Cardiac muscle cell (in vitro differentiated cells and primary cell): ENCODE measurements around the gene CYTH4. TPM values are rescaled to one million over a fixed set of nuclear protein-coding genes. Genes with fewer than 3 reads are reported as not detected.

Source experiments
- DNase-seq, 2 donors: peaks; one replicate each; pipeline versions ENCODE4 v3.0.0 to v3.0.0-alpha.2; 2010 to 2017; ENCODE audit warnings: low read depth in 1 of 2, low spot score in 1 of 2
- H3K27ac ChIP-seq: fragments of 200-600 bp; sonication (generic); 2 replicates; pipeline ENCODE4 v1.5.1; 2016
- H3K27me3 ChIP-seq: fragments of 200-600 bp; sonication (generic); 2 replicates; pipeline ENCODE4 v1.6.0; 2016; ENCODE audit warnings: control low read depth
- H3K36me3 ChIP-seq: fragments of 200-600 bp; sonication (generic); 2 replicates; pipeline ENCODE4 v1.5.1; 2016; ENCODE audit warnings: control low read depth
- H3K4me1 ChIP-seq: fragments of 200-600 bp; sonication (generic); 2 replicates; pipeline ENCODE4 v1.8.1; 2017; ENCODE audit warnings: low read depth, mild to moderate bottlenecking, mixed run types
- H3K4me3 ChIP-seq: fragments of 200-600 bp; sonication (generic); 2 replicates; pipeline ENCODE4 v1.5.1; 2016; ENCODE audit warnings: mild to moderate bottlenecking
- H3K9me3 ChIP-seq: fragments of 200-600 bp; sonication (generic); 2 replicates; pipeline ENCODE4 v1.5.1; 2017; ENCODE audit warnings: low read depth, mild to moderate bottlenecking, control low read depth
- CTCF ChIP-seq: IDR thresholded peaks from 2 replicates; pipeline ENCODE4 v1.5.1; 2012; ENCODE audit warnings: low read depth, mild to moderate bottlenecking, low read length
- polyA plus RNA-seq: library from polyadenylated mRNA; unstranded; fragments of >200 nt; fragmentation: Nextera tagmentation; extraction: Ambion mirVana; gene quantifications from 2 replicates; pipeline ENCODE4 v1.2.1, GENCODE V29; 2016
- total RNA-seq: library from RNA; depleted of rRNA; stranded (reverse); fragments of >200 nt; gene quantifications from 2 replicates; pipeline ENCODE4 v1.2.3, GENCODE V29; 2016

The CYTH4 gene
- total and polyA plus RNA-seq, 2 experiments from 2014 or later, result not detected

GRCh38 chr22:37275622-37276021, 6.7 kb upstream of the CYTH4 start:
- Histone ChIP-seq H3K9me3 (no peaks in the 10 kb centered on the region), H3K27ac (no peak overlapping the region), H3K4me3 (no peak overlapping the region), H3K36me3 (no peaks in the 10 kb centered on the region), H3K27me3 (no peaks in the 10 kb centered on the region), H3K4me1 (no peaks in the 10 kb centered on the region)
- no peak for TF ChIP-seq CTCF
- no peak for DNase-seq

DNA sequence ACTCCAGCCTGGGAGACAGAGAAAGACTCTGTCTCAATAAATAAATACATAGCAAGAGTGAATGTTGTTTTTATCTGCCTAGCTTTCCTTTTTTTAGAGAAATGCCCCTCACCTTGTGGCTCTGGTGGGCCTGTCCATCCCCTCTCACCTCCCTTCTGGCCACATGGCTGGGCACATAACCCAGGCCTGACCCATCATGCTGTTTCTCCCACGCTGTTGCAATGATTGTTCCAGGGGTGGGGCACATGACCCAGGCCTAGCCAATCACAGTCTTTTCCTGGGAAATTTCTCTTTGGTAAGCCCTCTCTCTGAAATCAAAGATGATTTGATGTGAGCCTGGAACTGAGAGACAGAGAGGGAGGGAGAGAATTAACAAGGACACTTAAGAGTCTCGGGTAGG, 5.5 kb upstream of the CYTH4 start:
- Histone ChIP-seq H3K4me3 (no peak overlapping the region), H3K27ac (no peak overlapping the region), H3K36me3 (no peaks in the 10 kb centered on the region), H3K4me1 (no peaks in the 10 kb centered on the region), H3K27me3 (no peaks in the 10 kb centered on the region), H3K9me3 (no peaks in the 10 kb centered on the region)
- DNase-seq, result peak in 1 of 2 donors; percentile 41
- TF ChIP-seq CTCF, result no peak

DNA sequence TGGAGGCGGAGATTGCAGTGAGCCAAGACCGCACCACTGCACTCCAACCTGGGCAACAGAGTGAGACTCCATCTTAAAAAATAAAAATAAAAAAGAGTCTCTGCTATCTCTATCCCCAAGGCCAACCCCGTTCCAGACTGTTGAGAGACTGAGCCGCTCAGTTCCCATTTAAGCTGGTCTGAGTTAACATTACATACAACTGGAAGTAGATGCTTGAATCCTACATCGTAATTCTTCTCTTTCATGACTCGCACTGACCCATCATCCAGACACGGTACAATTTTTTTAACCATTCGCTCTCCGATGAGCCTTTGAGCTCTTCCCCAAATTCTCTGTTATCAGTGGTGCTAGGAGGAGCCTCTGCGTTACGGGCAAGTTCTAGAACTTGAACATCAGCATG, 4.9 kb upstream of the CYTH4 start:
- H3K4me1 ChIP-seq, result no peaks in the 10 kb centered on the region
- no peak overlapping the region for H3K4me3 ChIP-seq
- no peak for TF ChIP-seq CTCF
- H3K9me3 ChIP-seq, result no peaks in the 10 kb centered on the region
- no peaks in the 10 kb centered on the region for H3K27me3 ChIP-seq
- DNase-seq, result no peak
- no peaks in the 10 kb centered on the region for H3K36me3 ChIP-seq
- H3K27ac ChIP-seq, result no peak overlapping the region

DNA sequence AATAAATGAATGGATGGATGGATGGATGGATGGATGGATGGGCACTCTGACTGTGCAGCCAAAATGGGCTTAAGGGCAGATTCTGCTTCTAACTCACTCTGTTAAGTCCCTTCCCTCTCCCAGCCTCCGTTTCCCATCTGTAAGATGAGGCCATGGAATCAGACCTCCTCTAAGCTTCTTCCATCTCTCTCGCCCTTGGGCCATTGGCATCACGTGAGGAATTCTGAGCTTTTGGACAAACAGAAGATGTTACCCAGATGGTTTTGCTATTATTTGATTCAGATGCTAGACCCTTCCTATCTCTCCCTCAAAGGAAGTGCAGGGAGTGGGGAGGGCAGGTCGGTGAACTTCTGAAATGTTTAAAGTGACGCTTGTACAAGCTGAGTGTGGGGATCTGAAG, 4.0 kb upstream of the CYTH4 start:
- Histone ChIP-seq H3K27ac (no peak overlapping the region), H3K4me3 (no peak overlapping the region), H3K4me1 (no peaks in the 10 kb centered on the region), H3K9me3 (no peaks in the 10 kb centered on the region), H3K36me3 (no peaks in the 10 kb centered on the region), H3K27me3 (no peaks in the 10 kb centered on the region)
- DNase-seq, result no peak
- TF ChIP-seq CTCF, result no peak

- H3K27ac ChIP-seq, result no peak overlapping the region
- TF ChIP-seq CTCF, result no peak
- H3K27me3 ChIP-seq, result no peaks in the 10 kb centered on the region
- H3K4me1 ChIP-seq, result peaks cover 11% of the 10 kb centered on the region
- no peaks in the 10 kb centered on the region for H3K9me3 ChIP-seq
- DNase-seq, result no peak
- H3K4me3 ChIP-seq, result no peak overlapping the region
- no peaks in the 10 kb centered on the region for H3K36me3 ChIP-seq
Observed at GRCh38 chr22:37279331-37280181, 2.8 kb upstream of the CYTH4 start.
